BLaER1 (cell line): ENCODE data around the gene RNF39.
A peak's percentile ranks its signal among the peaks of the same experiment; 100 is the strongest.

Experiments
- H3K27ac ChIP-seq: shearing (Covaris generic); formaldehyde crosslinking; 2 replicates; pipeline ENCODE4 v1.8.1; 2022
- H3K27me3 ChIP-seq: shearing (Covaris generic); formaldehyde crosslinking; 2 replicates; pipeline ENCODE4 v1.8.1; 2022
- H3K36me3 ChIP-seq: shearing (Covaris generic); formaldehyde crosslinking; 2 replicates; pipeline ENCODE4 v1.8.1; 2022
- H3K4me1 ChIP-seq: shearing (Covaris generic); formaldehyde crosslinking; 2 replicates; pipeline ENCODE4 v1.8.1; 2022
- H3K4me2 ChIP-seq: shearing (Covaris generic); formaldehyde crosslinking; 2 replicates; pipeline ENCODE4 v1.8.1; 2022
- H3K4me3 ChIP-seq: shearing (Covaris generic); formaldehyde crosslinking; 2 replicates; pipeline ENCODE4 v1.8.1; 2022
- H3K9ac ChIP-seq: shearing (Covaris generic); formaldehyde crosslinking; 2 replicates; pipeline ENCODE4 v1.8.1; 2022
- H3K9me3 ChIP-seq: shearing (Covaris generic); formaldehyde crosslinking; 2 replicates; pipeline ENCODE4 v1.8.1; 2022
- H4K20me1 ChIP-seq: shearing (Covaris generic); formaldehyde crosslinking; 2 replicates; pipeline ENCODE4 v1.8.1; 2022
- Cebpa-rat ChIP-seq: shearing (Covaris generic); IDR thresholded peaks from 2 replicates; pipeline ENCODE4 v1.8.1; 2022

The RNF39 gene

GRCh38 chr6:30096829-30097228 lies 21.3 kb upstream of the RNF39 start:
- H3K9me3 ChIP-seq, result no peaks in the 10 kb centered on the region
- H3K4me1 ChIP-seq, result peaks cover 17% of the 10 kb centered on the region
- H3K9ac ChIP-seq, result no peak overlapping the region
- H3K4me2 ChIP-seq, result no peak overlapping the region
- no peak overlapping the region for H3K4me3 ChIP-seq
- peaks cover 51% of the 10 kb centered on the region for H3K27me3 ChIP-seq
- H3K36me3 ChIP-seq, result no peaks in the 10 kb centered on the region
- H4K20me1 ChIP-seq, result peaks cover 10% of the 10 kb centered on the region; the same call in 1 of the 2 replicates
- H3K27ac ChIP-seq, result no peak overlapping the region
- no peak for TF ChIP-seq Cebpa-rat

- Histone ChIP-seq H3K9ac (no peak overlapping the region), H3K4me2 (no peak overlapping the region), H4K20me1 (no peaks in the 10 kb centered on the region), H3K27ac (no peak overlapping the region), H3K4me3 (no peak overlapping the region), H3K4me1 (no peaks in the 10 kb centered on the region), H3K36me3 (no peaks in the 10 kb centered on the region), H3K9me3 (no peaks in the 10 kb centered on the region), H3K27me3 (peaks cover 26% of the 10 kb centered on the region)
- TF ChIP-seq Cebpa-rat, result no peak
Observed at GRCh38 chr6:30093951-30094661, 18.5 kb upstream of the RNF39 start.

- Histone ChIP-seq H3K27me3 (peaks cover 16% of the 10 kb centered on the region), H3K4me2 (no peak overlapping the region), H3K4me1 (no peaks in the 10 kb centered on the region), H4K20me1 (no peaks in the 10 kb centered on the region), H3K9me3 (no peaks in the 10 kb centered on the region), H3K9ac (no peak overlapping the region), H3K36me3 (no peaks in the 10 kb centered on the region), H3K27ac (no peak overlapping the region), H3K4me3 (no peak overlapping the region)
- no peak for TF ChIP-seq Cebpa-rat
Observed at GRCh38 chr6:30092852-30093543, 17.4 kb upstream of the RNF39 start.

DNA sequence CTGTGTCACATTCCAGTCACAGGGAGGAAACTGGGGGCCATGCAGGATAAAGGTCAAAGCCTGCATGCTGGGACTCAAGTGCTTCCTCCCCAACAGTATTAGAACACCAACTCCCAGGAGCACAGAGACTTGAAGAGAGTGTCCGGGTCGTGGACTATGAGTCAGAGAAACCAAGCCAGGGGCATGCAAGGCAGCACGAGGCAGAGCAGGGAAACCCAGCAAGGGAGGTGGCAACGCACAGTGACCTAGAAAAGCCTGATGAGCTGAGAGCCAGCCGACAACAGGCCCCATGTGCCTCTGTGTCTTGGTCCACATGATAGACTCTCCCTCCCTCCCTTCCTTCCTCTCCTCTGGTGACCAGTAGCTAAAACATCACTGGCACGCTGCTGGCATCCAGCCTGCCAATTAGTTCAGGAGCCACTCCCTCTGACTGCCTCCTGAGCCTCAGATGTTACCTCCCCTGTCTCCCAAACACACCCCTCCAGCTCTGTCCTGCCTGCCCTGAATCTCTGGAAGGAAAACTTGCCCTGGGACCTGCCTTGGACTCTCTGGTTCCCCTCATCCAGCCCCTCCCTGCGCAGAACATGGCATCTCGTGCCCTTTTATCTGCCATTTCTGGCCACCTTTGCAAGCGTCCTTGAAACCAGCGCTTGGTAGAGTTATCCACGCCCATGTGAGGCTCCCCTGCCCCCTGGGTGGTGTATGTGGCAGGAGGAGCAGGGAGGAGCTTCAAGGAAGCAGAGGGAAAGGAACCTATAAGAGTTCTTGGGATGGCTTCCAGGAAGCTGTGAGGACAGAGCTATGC lies 16.2 kb upstream of the RNF39 start:
- Histone ChIP-seq H3K4me1 (no peaks in the 10 kb centered on the region), H3K9ac (no peak overlapping the region), H4K20me1 (no peaks in the 10 kb centered on the region), H3K36me3 (no peaks in the 10 kb centered on the region), H3K4me2 (no peak overlapping the region), H3K4me3 (no peak overlapping the region), H3K9me3 (no peaks in the 10 kb centered on the region), H3K27ac (no peak overlapping the region), H3K27me3 (peaks cover 4% of the 10 kb centered on the region)
- TF ChIP-seq Cebpa-rat, result no peak

DNA sequence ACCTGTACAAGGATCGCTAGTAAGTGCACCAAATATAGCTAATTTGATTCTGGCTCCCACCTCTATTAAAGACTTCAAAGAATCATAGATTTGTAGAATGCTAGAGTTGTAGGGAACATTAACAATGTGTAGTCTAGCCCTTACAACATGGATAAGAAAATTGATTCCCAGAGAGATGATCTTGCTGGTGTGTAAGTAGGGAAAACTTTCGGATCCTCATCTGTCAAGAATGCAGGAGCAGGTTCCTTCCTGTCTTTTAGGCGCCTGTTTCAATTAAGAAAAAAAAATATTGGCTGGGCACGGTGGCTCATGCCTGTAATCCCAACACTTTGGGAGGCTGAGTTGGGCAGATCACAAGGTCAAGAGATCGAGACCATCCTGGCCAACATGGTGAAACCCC lies 12.3 kb upstream of the RNF39 start:
- H3K4me3 ChIP-seq, result no peak overlapping the region
- no peaks in the 10 kb centered on the region for H3K4me1 ChIP-seq
- no peaks in the 10 kb centered on the region for H4K20me1 ChIP-seq
- H3K9ac ChIP-seq, result no peak overlapping the region
- TF ChIP-seq Cebpa-rat, result no peak
- no peaks in the 10 kb centered on the region for H3K36me3 ChIP-seq
- no peak overlapping the region for H3K27ac ChIP-seq
- H3K9me3 ChIP-seq, result no peaks in the 10 kb centered on the region
- no peak overlapping the region for H3K4me2 ChIP-seq
- H3K27me3 ChIP-seq, result peaks cover 3% of the 10 kb centered on the region; the same call in 1 of the 2 replicates

DNA sequence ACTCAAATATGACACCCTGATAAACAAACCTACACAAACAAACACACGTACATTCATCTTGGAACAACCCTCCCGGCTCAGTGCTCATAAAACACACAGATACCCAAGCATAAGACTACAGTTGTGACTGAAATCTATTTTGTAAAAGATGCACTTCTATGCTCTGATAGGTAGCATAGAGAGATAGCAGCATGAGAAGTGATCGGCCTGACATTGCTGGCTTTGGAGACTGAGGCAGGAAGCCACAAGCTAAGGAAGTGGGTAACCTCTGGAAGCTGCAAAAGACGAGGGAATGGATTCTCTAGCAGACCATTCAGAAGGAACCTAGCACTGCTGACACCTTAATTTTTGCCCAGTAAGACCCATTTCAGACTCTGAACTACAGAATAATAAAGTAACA lies 1.6 kb upstream of the RNF39 start:
- H3K9ac ChIP-seq, result no peak overlapping the region
- H3K27me3 ChIP-seq, result peaks cover 71% of the 10 kb centered on the region
- H3K4me1 ChIP-seq, result peaks cover 38% of the 10 kb centered on the region
- H3K4me3 ChIP-seq, result no peak overlapping the region
- peak overlapping the region; percentile 27 for H3K4me2 ChIP-seq
- TF ChIP-seq Cebpa-rat, result no peak
- H3K27ac ChIP-seq, result no peak overlapping the region
- H3K9me3 ChIP-seq, result no peaks in the 10 kb centered on the region
- no peaks in the 10 kb centered on the region for H3K36me3 ChIP-seq
- peaks cover 44% of the 10 kb centered on the region for H4K20me1 ChIP-seq

GRCh38 chr6:30075790-30076732 lies 492 bp upstream of the RNF39 start:
- peak; percentile 66; the same call in 1 of the 2 replicates for TF ChIP-seq Cebpa-rat
- H3K4me2 ChIP-seq, result peak overlapping the region; percentile 86
- peaks cover 80% of the 10 kb centered on the region for H3K27me3 ChIP-seq
- H3K4me3 ChIP-seq, result peak overlapping the region; percentile 57
- H4K20me1 ChIP-seq, result peaks cover 44% of the 10 kb centered on the region
- no peak overlapping the region for H3K9ac ChIP-seq
- H3K9me3 ChIP-seq, result no peaks in the 10 kb centered on the region
- no peak overlapping the region for H3K27ac ChIP-seq
- peaks cover 38% of the 10 kb centered on the region for H3K4me1 ChIP-seq
- peaks cover 2% of the 10 kb centered on the region; the same call in 1 of the 2 replicates for H3K36me3 ChIP-seq

- H3K4me3 ChIP-seq, result peak overlapping the region; percentile 57
- H3K9ac ChIP-seq, result no peak overlapping the region
- no peak for TF ChIP-seq Cebpa-rat
- no peak overlapping the region for H3K27ac ChIP-seq
- H4K20me1 ChIP-seq, result peaks cover 44% of the 10 kb centered on the region
- H3K36me3 ChIP-seq, result peaks cover 18% of the 10 kb centered on the region
- H3K4me2 ChIP-seq, result peak overlapping the region; percentile 86
- H3K4me1 ChIP-seq, result peaks cover 38% of the 10 kb centered on the region
- H3K9me3 ChIP-seq, result no peaks in the 10 kb centered on the region
- peaks cover 80% of the 10 kb centered on the region for H3K27me3 ChIP-seq
Observed at GRCh38 chr6:30074331-30075093, 1.1 kb downstream of the RNF39 start.
